Psoas muscle (tissue), 8 donors: Measurements from ENCODE around the gene CACNA1A. TPM values are rescaled to one million over a fixed set of nuclear protein-coding genes. Genes with fewer than 3 reads are reported as not detected.

Source experiments
- ATAC-seq, 4 donors: fragments of 200-7000 bp; cut with Tn5 transposase; one replicate each; pipeline ENCODE4 v1.9.1; 2020; ENCODE audit warnings: moderate library complexity in 3 of 4, mild to moderate bottlenecking in 2 of 4
- DNase-seq, 2 donors: peaks; one replicate each; pipeline ENCODE4 v3.0.0-alpha.2; 2020
- H3K27ac ChIP-seq: fragments of 200-600 bp; one replicate; pipeline ENCODE4 v1.8.0; 2022
- H3K27me3 ChIP-seq, 3 donors: fragments of 200-600 bp in 1 of 3; one replicate each; pipeline versions ENCODE4 v1.6.1 to v1.8.0; 2013 to 2022; ENCODE audit warnings: low read length in 2 of 3, mild to moderate bottlenecking in 2 of 3, moderate library complexity in 1 of 3; ENCODE audit not compliant: insufficient read depth in 3 of 3
- H3K36me3 ChIP-seq, 2 donors: fragments of 200-600 bp in 1 of 2; one replicate each; pipeline versions ENCODE4 v1.6.1 to v1.8.0; 2013 to 2022; ENCODE audit warnings: low read depth in 1 of 2, mild to moderate bottlenecking in 1 of 2, moderate library complexity in 1 of 2; ENCODE audit not compliant: insufficient read depth in 1 of 2
- H3K4me1 ChIP-seq: fragments of 200-600 bp; one replicate; pipeline ENCODE4 v1.8.0; 2022
- H3K4me3 ChIP-seq: fragments of 200-600 bp; one replicate; pipeline ENCODE4 v1.8.0; 2022; ENCODE audit warnings: mild to moderate bottlenecking
- H3K9me3 ChIP-seq: fragments of 200-600 bp; one replicate; pipeline ENCODE4 v1.8.0; 2022
- WGBS, 3 donors: extraction: QIAGEN DNeasy Blood & Tissue Kit; methylation state at CpG; one replicate each; pipeline versions ENCODE4 v1.1.6 to v1.1.7; 2013; 5-methylcytosine and 5-hydroxymethylcytosine counted together
- intact Hi-C, 2 donors: fragments of 100-400 bp; cut with DNase I; formaldehyde crosslinking; loops; one replicate each; pipeline versions ENCODE4 v1.11.0 to v1.14.2; 2022
- polyA plus RNA-seq, 3 donors: library from polyadenylated mRNA; stranded (reverse); fragments of 200-250 nt; gene quantifications; one replicate each; pipeline ENCODE4 v1.2.3, GENCODE V29; 2013
- total RNA-seq, 4 donors: library from RNA; stranded (reverse); fragmentation: NEBNext Ultra II Directional in 2 of 4; extraction: Animal tissue kit (Norgen Biotek cat#: 25700) in 2 of 4; gene quantifications; one replicate each; pipeline versions ENCODE4 v1.2.1 to v1.2.4, GENCODE V29; 2021 to 2023
- TF ChIP-seq, protein P1 (sequence below): fragments of 200-600 bp; IDR thresholded peaks from one replicate; pipeline ENCODE4 v1.8.0; 2022; ENCODE audit warnings: antibody characterized with exemption
- donor health status: healthy with polysubstance abuse.
- donor health status: DM: no; HTN: no; CAD: no; lungs with moderate emphysema.
- donor health status: Bipolar disorder and iron deficiency.
- donor health status: healthy.
- donor health status: DM: yes; HTN: yes; CAD: no.
- donor health status: DM: no; HTN: no; CAD: no.
- donor health status: DM: no; HTN: no; CAD: no.
- donor health status: DM: yes; HTN: yes; CAD: no.

The CACNA1A gene
- total and polyA plus RNA-seq, 7 donors = 0.14 to 0.60 (median 0.36) TPM

DNA sequence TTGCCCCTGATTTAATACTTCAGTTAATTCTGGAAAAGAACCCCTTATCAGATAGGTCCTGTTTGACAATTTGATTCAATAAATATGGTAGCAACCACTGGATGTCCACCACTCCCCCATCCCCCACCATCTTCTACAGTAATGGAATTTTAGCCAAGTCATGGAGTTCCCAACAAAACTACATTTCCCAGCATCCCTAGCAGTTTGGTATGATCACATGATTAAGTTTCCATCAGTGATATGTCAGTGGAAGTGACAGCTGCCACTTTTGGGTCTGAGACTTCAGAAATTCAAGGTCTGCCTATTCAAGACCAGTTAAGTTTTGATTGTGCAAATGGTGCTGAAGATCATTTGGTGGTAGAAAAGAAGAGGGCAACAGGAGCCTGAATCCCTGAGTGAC, 85.5 kb downstream of the CACNA1A start:
- Histone ChIP-seq H3K4me3 (no peak overlapping the region), H3K27ac (no peak overlapping the region), H3K27me3 (no peaks in the 10 kb centered on the region), H3K9me3 (peaks cover under 1% of the 10 kb centered on the region), H3K36me3 (no peaks in the 10 kb centered on the region), H3K4me1 (no peaks in the 10 kb centered on the region)
- ATAC-seq = no peak
- DNase-seq = no peak
- TF ChIP-seq, protein P1, sequence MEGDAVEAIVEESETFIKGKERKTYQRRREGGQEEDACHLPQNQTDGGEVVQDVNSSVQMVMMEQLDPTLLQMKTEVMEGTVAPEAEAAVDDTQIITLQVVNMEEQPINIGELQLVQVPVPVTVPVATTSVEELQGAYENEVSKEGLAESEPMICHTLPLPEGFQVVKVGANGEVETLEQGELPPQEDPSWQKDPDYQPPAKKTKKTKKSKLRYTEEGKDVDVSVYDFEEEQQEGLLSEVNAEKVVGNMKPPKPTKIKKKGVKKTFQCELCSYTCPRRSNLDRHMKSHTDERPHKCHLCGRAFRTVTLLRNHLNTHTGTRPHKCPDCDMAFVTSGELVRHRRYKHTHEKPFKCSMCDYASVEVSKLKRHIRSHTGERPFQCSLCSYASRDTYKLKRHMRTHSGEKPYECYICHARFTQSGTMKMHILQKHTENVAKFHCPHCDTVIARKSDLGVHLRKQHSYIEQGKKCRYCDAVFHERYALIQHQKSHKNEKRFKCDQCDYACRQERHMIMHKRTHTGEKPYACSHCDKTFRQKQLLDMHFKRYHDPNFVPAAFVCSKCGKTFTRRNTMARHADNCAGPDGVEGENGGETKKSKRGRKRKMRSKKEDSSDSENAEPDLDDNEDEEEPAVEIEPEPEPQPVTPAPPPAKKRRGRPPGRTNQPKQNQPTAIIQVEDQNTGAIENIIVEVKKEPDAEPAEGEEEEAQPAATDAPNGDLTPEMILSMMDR = no peak
- intact Hi-C loops = no loop called here

DNA sequence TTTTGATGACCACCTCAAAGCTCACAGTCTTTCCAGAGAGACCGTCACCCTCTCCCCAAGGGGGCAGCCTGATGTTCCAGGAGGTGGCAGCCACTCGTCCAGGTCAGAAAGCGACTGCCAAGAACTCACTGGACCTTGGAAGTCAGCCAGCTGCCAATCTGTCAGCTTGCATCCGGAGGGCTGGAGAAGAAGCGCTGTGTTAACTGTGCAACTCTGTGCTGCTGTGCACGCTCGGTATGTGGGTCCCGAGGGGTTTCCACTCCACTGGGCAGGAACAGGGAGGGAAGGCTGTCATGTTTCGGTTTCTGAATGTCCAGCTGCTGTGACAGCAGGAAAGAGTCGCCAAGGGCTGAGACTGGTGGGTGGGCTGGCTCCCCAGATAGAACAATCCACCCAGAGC, 89.2 kb downstream of the CACNA1A start:
- Histone ChIP-seq H3K27ac (no peak overlapping the region), H3K27me3 (no peaks in the 10 kb centered on the region), H3K4me1 (no peaks in the 10 kb centered on the region), H3K9me3 (no peaks in the 10 kb centered on the region), H3K4me3 (no peak overlapping the region), H3K36me3 (no peaks in the 10 kb centered on the region)
- TF ChIP-seq, protein P1 = no peak
- peak in 1 of 2 donors; percentile 12 for DNase-seq
- intact Hi-C loops = no loop called here
- 20 to 28% (median 22%) methylated on average over 10 of the region's 10 CpGs for WGBS, 3 donors
- no peak for ATAC-seq

DNA sequence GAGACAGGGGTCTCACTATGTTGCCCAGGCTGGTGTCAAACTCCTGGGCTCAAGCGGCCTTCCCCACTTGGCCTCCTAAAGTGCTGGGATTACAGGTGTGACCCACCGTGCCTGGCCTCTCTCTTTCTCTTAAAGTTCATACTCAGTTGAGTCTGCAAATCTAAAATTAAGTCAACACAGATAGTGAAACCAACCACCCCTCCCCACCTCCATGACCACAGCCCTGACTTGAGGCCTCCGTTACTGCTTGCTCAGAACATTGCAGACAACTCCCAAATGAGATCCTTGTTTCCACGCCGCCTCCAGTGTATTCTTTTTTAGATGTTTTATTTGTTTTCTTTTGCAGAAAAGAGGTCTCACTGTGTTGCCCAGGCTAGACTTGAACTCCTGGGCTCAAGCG, 94.4 kb downstream of the CACNA1A start:
- ATAC-seq = no peak
- no peaks in the 10 kb centered on the region for H3K9me3 ChIP-seq
- no peak for DNase-seq
- no peaks in the 10 kb centered on the region for H3K4me1 ChIP-seq
- H3K27me3 ChIP-seq = no peaks in the 10 kb centered on the region
- TF ChIP-seq, protein P1 = no peak
- H3K27ac ChIP-seq = no peak overlapping the region
- H3K36me3 ChIP-seq = no peaks in the 10 kb centered on the region
- H3K4me3 ChIP-seq = no peak overlapping the region
- intact Hi-C loops = no loop called here
- 82 to 86% (median 86%) methylated on average over 6 of the region's 6 CpGs for WGBS, 3 donors

DNA sequence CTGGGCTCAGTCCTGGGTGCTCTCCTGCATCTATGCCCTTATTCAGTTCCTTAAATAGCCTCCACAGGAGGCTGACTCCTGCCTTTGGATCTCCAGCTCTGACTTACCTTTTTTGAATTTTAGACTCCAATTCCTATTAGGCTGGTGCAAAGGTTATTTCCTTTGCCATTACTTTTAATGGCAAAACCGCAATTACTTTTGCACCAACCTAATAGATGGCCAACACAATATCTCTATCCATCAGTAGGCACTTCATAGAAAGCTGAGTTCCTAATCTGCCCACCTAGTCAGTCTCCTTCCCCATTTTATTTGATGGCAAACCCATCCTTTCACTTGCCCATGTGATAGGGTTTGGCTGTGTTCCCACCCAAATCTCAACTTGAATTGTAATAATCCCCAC, 95.3 kb downstream of the CACNA1A start:
- Histone ChIP-seq H3K4me1 (no peaks in the 10 kb centered on the region), H3K4me3 (no peak overlapping the region), H3K36me3 (no peaks in the 10 kb centered on the region), H3K27me3 (no peaks in the 10 kb centered on the region), H3K27ac (no peak overlapping the region), H3K9me3 (no peaks in the 10 kb centered on the region)
- DNase-seq (no peak), ATAC-seq (no peak)
- TF ChIP-seq, protein P1 = no peak
- 70 to 84% (median 72%) methylated on average over 1 of the region's 1 CpG for WGBS, 3 donors
- intact Hi-C loops = no loop called here

DNA sequence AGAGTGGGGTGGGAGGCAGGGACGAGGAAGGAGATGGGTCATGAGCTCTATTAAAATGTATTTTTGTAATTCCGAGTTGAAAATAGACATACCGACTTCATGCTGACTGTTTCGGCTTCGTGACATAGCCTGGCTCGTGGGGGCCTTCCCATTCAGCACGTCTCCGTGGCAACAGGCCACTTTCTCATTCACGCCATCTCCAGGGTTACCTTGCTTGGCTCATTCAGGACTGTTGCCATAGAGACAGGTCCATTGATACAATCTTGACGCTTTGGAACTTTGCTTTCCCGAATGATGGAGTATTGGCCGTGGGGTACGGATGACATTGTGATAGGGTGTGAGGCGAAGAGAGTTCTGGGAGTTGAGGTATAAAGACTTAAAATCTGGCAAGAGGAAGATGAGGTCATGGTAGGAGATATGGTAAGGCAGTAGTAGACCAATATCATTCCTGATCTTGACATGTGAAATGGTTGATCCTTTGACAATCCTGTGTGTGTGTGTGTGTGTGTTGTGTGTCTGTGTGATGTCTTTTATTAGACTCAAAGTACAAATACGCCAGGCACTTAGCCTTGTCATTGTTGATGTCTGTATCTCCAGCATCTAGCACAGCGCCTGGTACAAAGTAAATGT, 97.3 kb downstream of the CACNA1A start:
- intact Hi-C loops = no loop called here
- no peaks in the 10 kb centered on the region for H3K36me3 ChIP-seq
- no peak for DNase-seq
- TF ChIP-seq, protein P1 = no peak
- H3K9me3 ChIP-seq = no peaks in the 10 kb centered on the region
- H3K4me3 ChIP-seq = no peak overlapping the region
- whole genome bisulfite sequencing, 3 donors = 79 to 83% (median 80%) methylated on average over 16 of the region's 16 CpGs
- no peaks in the 10 kb centered on the region for H3K4me1 ChIP-seq
- ATAC-seq = no peak
- H3K27me3 ChIP-seq = no peaks in the 10 kb centered on the region
- H3K27ac ChIP-seq = no peak overlapping the region
